A549 treated with Mapracorat at 1 μM for 4 hours (cell line): ENCODE measurements around the gene CDCA4. TPM values are rescaled to one million over a fixed set of nuclear protein-coding genes. Genes with fewer than 3 reads are reported as not detected.

Experiments used
- total RNA-seq: library from RNA; stranded (reverse); fragments of 200-300 nt; extraction: Qiagen RNA extraction; gene quantifications from 5 replicates; pipeline ENCODE4 v1.2.3, GENCODE V29; 2022

The CDCA4 gene
- 43.4 to 55.1 TPM (median 53.2 TPM) in 5 replicates for total RNA-seq

GRCh38 chr14:105020815-105021655 lies at the start of gene CDCA4:
Gene CDCA4, minus strand, starts transcription at chr14:105021083. Its CDS starts 9,154 bp downstream, at chr14:105011929.

GRCh38 chr14:105065280-105066228 lies 44.7 kb upstream of the CDCA4 start, which contains the start of gene GPR132:
Gene GPR132, minus strand, starts transcription at chr14:105065430. Its CDS starts 10,010 bp downstream, at chr14:105055420.

GRCh38 chr14:104985675-104986486 lies 35.0 kb downstream of the CDCA4 start, which contains the start of gene CLBA1:
Gene CLBA1, plus strand, starts transcription at chr14:104985788. Its CDS starts 644 bp downstream, at chr14:104986432.

GRCh38 chr14:104977681-104978653 lies 42.9 kb downstream of the CDCA4 start, which contains the start of gene AHNAK2:
Gene AHNAK2, minus strand, starts transcription at chr14:104978374. Its CDS starts 137 bp downstream, at chr14:104978237.

Other genes starting within 250 kb of the CDCA4 start
- gene AKT1, start 225.3 kb downstream of the CDCA4 start, total RNA-seq: 82.5 to 118 TPM (median 104 TPM) in 5 replicates
- 2.3 to 3.3 TPM (median 3.1 TPM) in 5 replicates for gene ZBTB42, start 220.0 kb downstream of the CDCA4 start, total RNA-seq
- 16.6 to 29.4 TPM (median 25.2 TPM) in 5 replicates for gene CEP170B, start 155.8 kb downstream of the CDCA4 start, total RNA-seq
- gene PLD4, start 96.2 kb downstream of the CDCA4 start, total RNA-seq: 0.09 to 0.26 TPM in 2 of 5 replicates, not detected in the others
- 204 to 245 TPM (median 216 TPM) in 5 replicates for gene AHNAK2, start 42.7 kb downstream of the CDCA4 start, total RNA-seq
- gene CLBA1, start 35.3 kb downstream of the CDCA4 start, total RNA-seq: 13.9 to 17.3 TPM (median 16.7 TPM) in 5 replicates
- gene GPR132, start 44.3 kb upstream of the CDCA4 start, total RNA-seq: 0.40 to 0.70 TPM (median 0.56 TPM) in 5 replicates
- gene JAG2, start 147.7 kb upstream of the CDCA4 start, total RNA-seq: 18.3 to 28.4 TPM (median 26.8 TPM) in 5 replicates
- 23.7 to 50.5 TPM (median 41.5 TPM) in 5 replicates for gene NUDT14, start 160.2 kb upstream of the CDCA4 start, total RNA-seq
- gene BTBD6, start 227.4 kb upstream of the CDCA4 start, total RNA-seq: 29.1 to 47.9 TPM (median 41.7 TPM) in 5 replicates